HCT116 (cell line): ENCODE results near the gene VPS37D. TPM values are rescaled to one million over a fixed set of nuclear protein-coding genes. Genes with fewer than 3 reads are reported as not detected.

Source experiments
- ATAC-seq: fragments of 200-7000 bp; cut with Tn5 transposase; 2 replicates; pipeline ENCODE4 v1.9.1; 2020; ENCODE audit warnings: mild to moderate bottlenecking, moderate library complexity
- BruUV-seq: library from RNA; stranded (reverse); fragments of 400-500 nt; replicated peaks from 2 replicates; lab custom pipeline; 2021; lab: Mats Ljungman, UMichigan
- CTCF ChIA-PET: fragments of 300-600 bp; sonication (Branson Sonifier 250); formaldehyde crosslinking; loops from one replicate; lab custom pipeline; 2021; ENCODE audit warnings: antibody characterized with exemption; lab: Charles Lee
- POLR2A ChIA-PET: fragments of 300-600, 350-600 bp; sonication (Branson Sonifier 250); formaldehyde crosslinking; loops from one replicate; lab custom pipeline; 2021; ENCODE audit warnings: antibody characterized with exemption; lab: Charles Lee
- RAD21 ChIA-PET, 2 experiments: fragments of 300-600 bp; sonication (Branson Sonifier 250); formaldehyde crosslinking; loops; one replicate each; lab custom pipeline; 2023; ENCODE audit warnings: low total read pairs in 2 of 2; ENCODE audit not compliant: uncharacterized antibody in 2 of 2, unreplicated experiment in 2 of 2, low non-redundant PET in 1 of 2; lab: Charles Lee
- DNase-seq: peaks from one replicate; pipeline ENCODE4 v3.0.0-alpha.2; 2010; ENCODE audit warnings: low read depth, low spot score
- H2AFZ ChIP-seq: fragments of 200-600 bp; shearing (Covaris generic), sonication (generic); 2 replicates; pipeline ENCODE4 v1.6.1; 2017; ENCODE audit warnings: low read depth, mixed run types, mixed read lengths, antibody characterized with exemption, low read length; ENCODE audit not compliant: poor library complexity, severe bottlenecking
- H3K27ac ChIP-seq: 2 replicates; pipeline ENCODE4 v1.5.1; 2012; ENCODE audit warnings: low read depth, low read length
- H3K27me3 ChIP-seq: fragments of 200-600 bp; sonication (generic); 2 replicates; pipeline ENCODE4 v1.6.1; 2016; ENCODE audit warnings: mixed run types, low read length, mixed read lengths; ENCODE audit not compliant: insufficient read depth
- H3K36me3 ChIP-seq, 2 experiments: fragments of 200-500 bp in 1 of 2; fragments of 200-600 bp in 1 of 2; sonication (Bioruptor generic) in 1 of 2; sonication (generic) in 1 of 2; 2 replicates each; pipeline versions ENCODE4 v1.5.1 to v1.6.1; 2014 to 2016; ENCODE audit warnings: low read length in 2 of 2, inconsistent platforms in 1 of 2, mixed read lengths in 1 of 2, mixed run types in 1 of 2; ENCODE audit not compliant: insufficient read depth in 2 of 2, control insufficient read depth in 1 of 2
- H3K4me1 ChIP-seq, 2 experiments: fragments of 200-600 bp in 1 of 2; sonication (generic) in 1 of 2; 2 replicates each; pipeline versions ENCODE4 v1.5.1 to v1.6.1; 2012 to 2017; ENCODE audit warnings: low read length in 2 of 2, inconsistent platforms in 1 of 2, mild to moderate bottlenecking in 1 of 2, mixed read lengths in 1 of 2, mixed run types in 1 of 2, moderate library complexity in 1 of 2; ENCODE audit not compliant: insufficient read depth in 2 of 2, control insufficient read depth in 1 of 2
- H3K4me2 ChIP-seq: fragments of 200-600 bp; sonication (generic); 2 replicates; pipeline ENCODE4 v1.6.1; 2017; ENCODE audit warnings: mixed run types, low read length, mixed read lengths
- H3K4me3 ChIP-seq, 2 experiments: fragments of 200-600 bp in 1 of 2; sonication (generic) in 1 of 2; replicated peaks in 1 of 2; 2 replicates each; pipeline ENCODE4 v1.5.1; 2011 to 2016; ENCODE audit warnings: low read length in 2 of 2, control low read depth in 1 of 2, low read depth in 1 of 2, mild to moderate bottlenecking in 1 of 2, mixed read lengths in 1 of 2, mixed run types in 1 of 2
- H3K79me2 ChIP-seq: fragments of 200-600 bp; sonication (generic); 2 replicates; pipeline ENCODE4 v1.6.1; 2017; ENCODE audit warnings: mild to moderate bottlenecking, mixed run types, low read length, moderate library complexity, mixed read lengths; ENCODE audit not compliant: insufficient read depth
- H3K9ac ChIP-seq: fragments of 200-600 bp; sonication (generic); 2 replicates; pipeline ENCODE4 v1.6.1; 2016; ENCODE audit warnings: low read length, mixed read lengths
- H3K9me2 ChIP-seq: fragments of 200-600 bp; sonication (generic), shearing (Covaris generic); 2 replicates; pipeline ENCODE4 v1.6.1; 2017; ENCODE audit warnings: mixed run types, mild to moderate bottlenecking, moderate library complexity; ENCODE audit not compliant: insufficient read depth
- H3K9me3 ChIP-seq, 2 experiments: fragments of 200-500 bp in 1 of 2; fragments of 200-600 bp in 1 of 2; sonication (Bioruptor generic) in 1 of 2; sonication (generic) in 1 of 2; 2 replicates each; pipeline ENCODE4 v1.6.1; 2014 to 2017; ENCODE audit warnings: low read length in 2 of 2, mixed read lengths in 2 of 2, inconsistent platforms in 1 of 2, low read depth in 1 of 2, mild to moderate bottlenecking in 1 of 2, mixed run types in 1 of 2, moderate library complexity in 1 of 2; ENCODE audit not compliant: control insufficient read depth in 1 of 2, insufficient read depth in 1 of 2
- H4K20me1 ChIP-seq: fragments of 200-600 bp; sonication (generic), shearing (Covaris generic); 2 replicates; pipeline ENCODE4 v1.6.1; 2017; ENCODE audit warnings: mixed run types, mild to moderate bottlenecking, moderate library complexity; ENCODE audit not compliant: insufficient read depth
- CEBPB ChIP-seq: IDR thresholded peaks from 2 replicates; pipeline ENCODE4 v1.6.1; 2012; ENCODE audit warnings: low read depth
- CTCF ChIP-seq, 3 experiments: fragments of 200-600 bp in 1 of 3; sonication (generic) in 1 of 3; IDR thresholded peaks in 2 of 3; conservative IDR thresholded peaks in 1 of 3; 2 replicates each; pipeline ENCODE4 v1.5.1; 2012 to 2017; ENCODE audit warnings: low read depth in 2 of 3, low read length in 2 of 3, antibody characterized with exemption in 1 of 3, borderline replicate concordance in 1 of 3, control low read depth in 1 of 3, mild to moderate bottlenecking in 1 of 3, mixed read lengths in 1 of 3, mixed run types in 1 of 3, moderate library complexity in 1 of 3; ENCODE audit not compliant: insufficient read depth in 1 of 3
- EGR1 ChIP-seq: IDR thresholded peaks from 2 replicates; pipeline ENCODE4 v1.6.1; 2012; ENCODE audit warnings: low read depth
- EZH2 ChIP-seq: fragments of 200-600 bp; sonication (generic); IDR thresholded peaks from 2 replicates; pipeline ENCODE4 v1.6.1; 2017; ENCODE audit warnings: antibody characterized with exemption, mixed run types
- JUND ChIP-seq: IDR thresholded peaks from 2 replicates; pipeline ENCODE4 v1.6.1; 2012
- MAX ChIP-seq: IDR thresholded peaks from 2 replicates; pipeline ENCODE4 v1.6.1; 2012
- REST ChIP-seq: IDR thresholded peaks from 2 replicates; pipeline ENCODE4 v1.6.1; 2012; ENCODE audit warnings: low read depth
- ZFX ChIP-seq: fragments of 450-650 bp; IDR thresholded peaks from 2 replicates; pipeline ENCODE4 v1.6.1; 2017
- ZNF274 ChIP-seq: fragments of 200-500 bp; sonication (Bioruptor generic); IDR thresholded peaks from 2 replicates; pipeline ENCODE4 v1.6.1; 2014; ENCODE audit warnings: mild to moderate bottlenecking, low read depth, low read length, inconsistent platforms
- intact Hi-C: fragments of 100-400 bp; cut with micrococcal nuclease; formaldehyde crosslinking; loops from 2 replicates; pipeline ENCODE4 v1.10.0; 2022
- total RNA-seq: library from RNA; stranded (reverse); gene quantifications from one replicate; pipeline ENCODE4 v1.2.1, GENCODE V29; 2021; ENCODE audit not compliant: unreplicated experiment

VPS37D gene
- total RNA-seq, 1 experiment from 2014 or later = 9.5 TPM

- H3K4me1 ChIP-seq = peaks cover 53 to 88% of the 10 kb centered on the region in 2 experiments
- no TSS peak for BruUV-seq
- no peaks in the 10 kb centered on the region for H3K36me3 ChIP-seq
- intact Hi-C loops = no loop called here
- H3K27ac ChIP-seq = no peak overlapping the region
- ChIA-PET CTCF (no interaction called here), RAD21 (no interaction called here), POLR2A (interaction anchor here (0.7 kb wide), 1 partner anchor 13 kb away, joined by 3 read pairs; no protein-coding TSS in a partner anchor)
- no peak overlapping the region for H3K4me2 ChIP-seq
- ATAC-seq = no peak
- no peaks in the 10 kb centered on the region; the same call in 1 of the 2 replicates for H3K79me2 ChIP-seq
- H4K20me1 ChIP-seq = no peaks in the 10 kb centered on the region
- H3K9ac ChIP-seq = no peak overlapping the region
- H3K27me3 ChIP-seq = no peaks in the 10 kb centered on the region
- H3K4me3 ChIP-seq = no peak overlapping the region
- TF ChIP-seq CTCF (IDR thresholded peaks at IDR 0.05 in 2 of 3, conservative IDR thresholded peaks at IDR 0.05 in 1 of 3; ENCODE audit: borderline replicate concordance in 1 of 3, insufficient read depth in 1 of 3, low read depth in 2 of 3, low read length in 2 of 3) (no peak), JUND (no peak), ZNF274 (no peak), ZFX (no peak), CEBPB (no peak), REST (no peak), EGR1 (no peak), MAX (no peak), EZH2 (no peak)
- H3K9me3 ChIP-seq = no peaks in the 10 kb centered on the region
- DNase-seq = no peak
- no peak overlapping the region for H2AFZ ChIP-seq
- no peaks in the 10 kb centered on the region for H3K9me2 ChIP-seq
Measured at GRCh38 chr7:73633323-73633722, 34.3 kb upstream of the VPS37D start.
